Fibroblast of mammary gland (primary cell): ENCODE results near the gene N4BP3.
A peak's percentile ranks its signal among the peaks of the same experiment; 100 is the strongest.

Source experiments
- DNase-seq: peaks from one replicate; pipeline ENCODE4 v3.0.0-alpha.2; 2010; ENCODE audit warnings: low read depth
- H3K4me3 ChIP-seq: 2 replicates; pipeline ENCODE4 v1.5.1; 2011; ENCODE audit warnings: low read depth, mild to moderate bottlenecking, low read length, moderate library complexity; ENCODE audit not compliant: control insufficient read depth
- TF ChIP-seq, protein P1 (sequence below): conservative IDR thresholded peaks from 2 replicates; pipeline ENCODE4 v1.5.1; 2011; ENCODE audit warnings: low read depth, low read length, inconsistent platforms; ENCODE audit not compliant: control insufficient read depth, insufficient read depth

The N4BP3 gene

DNA sequence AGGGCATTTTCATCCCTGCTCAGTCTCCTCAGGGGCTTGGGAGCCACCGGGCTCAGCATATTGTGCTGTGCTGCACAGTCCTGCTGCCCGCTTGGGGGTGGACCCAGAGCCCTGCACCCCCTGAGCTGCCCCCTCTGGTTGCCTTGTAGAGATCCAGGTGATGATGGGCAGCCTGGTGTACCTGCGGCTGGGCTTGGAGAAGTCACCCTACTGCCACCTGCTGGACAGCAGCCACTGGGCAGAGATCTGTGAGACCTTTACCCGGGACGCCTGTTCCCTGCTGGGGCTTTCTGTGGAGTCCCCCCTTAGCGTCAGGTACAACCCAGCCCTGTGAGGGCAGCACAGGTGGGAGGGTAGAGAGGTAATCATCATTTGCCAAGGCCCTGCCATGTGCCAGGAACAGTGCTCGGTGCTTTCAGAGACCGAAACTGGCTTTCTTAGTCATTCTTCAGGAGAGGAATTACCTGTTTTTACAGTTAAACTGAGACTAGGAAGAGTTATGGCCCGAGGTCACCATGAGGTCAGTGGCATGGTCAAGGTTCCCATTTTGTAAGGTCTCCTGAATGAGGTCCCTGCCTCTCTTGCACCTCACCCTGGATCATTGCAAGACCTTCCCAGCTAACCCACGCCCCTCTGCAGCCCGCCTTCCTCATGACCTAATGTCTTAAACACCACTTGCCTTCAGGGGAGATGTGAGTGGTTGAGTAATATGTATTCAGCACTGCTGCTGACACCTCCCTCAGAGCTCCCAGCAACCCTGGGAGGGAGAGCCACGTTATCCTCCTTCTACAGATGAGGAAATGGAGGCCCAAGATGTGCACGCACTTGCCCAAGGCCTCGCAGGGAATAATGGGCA lies 32.9 kb downstream of the N4BP3 start:
- DNase-seq, result peak; percentile 43
- H3K4me3 ChIP-seq, result no peak overlapping the region
- TF ChIP-seq, protein P1, sequence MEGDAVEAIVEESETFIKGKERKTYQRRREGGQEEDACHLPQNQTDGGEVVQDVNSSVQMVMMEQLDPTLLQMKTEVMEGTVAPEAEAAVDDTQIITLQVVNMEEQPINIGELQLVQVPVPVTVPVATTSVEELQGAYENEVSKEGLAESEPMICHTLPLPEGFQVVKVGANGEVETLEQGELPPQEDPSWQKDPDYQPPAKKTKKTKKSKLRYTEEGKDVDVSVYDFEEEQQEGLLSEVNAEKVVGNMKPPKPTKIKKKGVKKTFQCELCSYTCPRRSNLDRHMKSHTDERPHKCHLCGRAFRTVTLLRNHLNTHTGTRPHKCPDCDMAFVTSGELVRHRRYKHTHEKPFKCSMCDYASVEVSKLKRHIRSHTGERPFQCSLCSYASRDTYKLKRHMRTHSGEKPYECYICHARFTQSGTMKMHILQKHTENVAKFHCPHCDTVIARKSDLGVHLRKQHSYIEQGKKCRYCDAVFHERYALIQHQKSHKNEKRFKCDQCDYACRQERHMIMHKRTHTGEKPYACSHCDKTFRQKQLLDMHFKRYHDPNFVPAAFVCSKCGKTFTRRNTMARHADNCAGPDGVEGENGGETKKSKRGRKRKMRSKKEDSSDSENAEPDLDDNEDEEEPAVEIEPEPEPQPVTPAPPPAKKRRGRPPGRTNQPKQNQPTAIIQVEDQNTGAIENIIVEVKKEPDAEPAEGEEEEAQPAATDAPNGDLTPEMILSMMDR, result peak; percentile 67

DNA sequence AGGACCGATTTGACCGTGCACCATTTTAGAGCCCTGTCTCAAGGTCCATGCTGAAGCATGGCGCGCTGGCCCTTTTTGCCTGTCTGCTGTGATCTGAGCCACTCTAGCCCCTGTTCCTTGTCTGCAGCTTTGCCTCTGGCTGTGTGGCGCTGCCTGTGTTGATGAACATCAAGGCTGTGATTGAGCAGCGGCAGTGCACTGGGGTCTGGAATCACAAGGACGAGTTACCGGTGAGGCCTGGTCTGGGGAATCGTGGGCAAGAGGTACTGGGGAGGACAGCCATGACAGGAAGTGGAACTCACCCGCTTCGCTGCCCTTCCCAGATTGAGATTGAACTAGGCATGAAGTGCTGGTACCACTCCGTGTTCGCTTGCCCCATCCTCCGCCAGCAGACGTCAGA lies 34.1 kb downstream of the N4BP3 start:
- DNase-seq, result no peak
- no peak overlapping the region for H3K4me3 ChIP-seq

DNA sequence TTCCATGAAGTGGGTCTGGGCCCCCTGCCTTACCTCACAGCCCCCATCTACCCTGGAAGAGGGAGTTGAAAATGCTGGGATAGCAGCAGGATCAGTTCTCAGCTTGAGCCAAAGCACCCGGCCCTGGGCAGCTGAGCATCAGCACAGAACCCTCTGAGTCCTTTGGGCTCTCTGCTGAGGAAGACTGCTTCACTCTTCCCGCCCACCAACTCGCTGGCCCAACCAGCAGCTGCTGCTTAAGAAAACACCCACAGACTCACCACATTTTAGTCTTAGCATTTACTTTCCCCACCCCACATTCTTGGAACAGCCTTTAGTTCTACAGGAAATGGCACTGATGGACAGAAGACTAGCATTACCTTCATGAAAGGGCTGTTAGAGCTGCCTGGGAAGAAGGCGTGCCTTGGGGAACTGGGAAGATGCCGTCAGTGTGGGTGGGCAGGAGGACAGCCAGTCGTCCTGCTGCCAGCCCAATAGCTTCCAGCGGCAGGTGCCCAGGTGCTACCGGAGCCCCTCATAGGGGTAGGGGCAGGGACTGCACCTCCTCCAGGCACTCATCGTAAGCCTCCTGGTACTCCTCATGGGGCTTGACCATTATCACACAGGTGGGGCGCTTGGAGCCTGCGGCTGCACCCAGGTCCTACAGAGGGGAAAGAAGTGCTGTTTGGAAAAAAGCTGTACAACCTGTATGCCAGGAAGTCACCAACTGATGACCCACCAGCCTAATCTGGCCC lies 36.0 kb downstream of the N4BP3 start:
- TF ChIP-seq, protein P1, result no peak
- DNase-seq, result peak; percentile 33
- H3K4me3 ChIP-seq, result no peak overlapping the region

More for the DNA sequence above, 34.1 kb downstream of the N4BP3 start:
- TF ChIP-seq, protein P1, result no peak

DNA sequence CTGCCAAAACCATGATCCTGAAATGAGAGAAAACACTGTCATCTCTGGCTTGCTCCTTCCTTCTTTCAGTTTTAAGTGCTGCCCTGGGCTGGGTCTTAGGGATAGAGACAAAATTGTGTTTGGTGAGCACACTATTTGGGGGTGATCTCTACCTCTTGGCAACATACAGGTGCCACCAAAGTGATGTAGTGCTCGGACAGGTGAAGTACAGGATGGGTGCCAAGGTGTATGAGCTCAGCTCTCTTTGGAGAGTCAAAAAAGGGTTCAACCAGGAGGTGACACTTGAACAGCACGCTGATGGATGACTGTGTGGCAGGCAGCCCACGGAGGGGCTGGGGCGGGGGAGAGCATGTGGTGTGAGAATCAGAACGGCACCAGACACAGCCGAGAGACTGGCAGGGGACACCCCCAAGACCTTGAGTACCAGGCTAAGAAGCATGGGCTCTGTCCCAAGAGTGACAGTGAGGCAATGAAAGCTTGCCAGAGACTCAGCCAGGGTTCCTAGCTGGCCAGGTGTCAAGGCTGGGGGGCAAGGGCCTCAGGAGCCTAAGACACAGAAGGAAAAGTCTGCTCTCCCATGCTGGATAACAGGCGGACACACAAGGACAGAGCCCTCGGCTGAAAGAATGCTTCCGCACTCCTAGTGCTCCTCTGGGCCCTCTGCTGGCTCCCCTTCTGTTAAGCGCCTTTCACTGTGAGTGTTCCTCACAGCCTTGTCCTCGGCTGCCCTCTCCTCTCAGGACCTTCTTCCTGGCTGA lies 37.8 kb downstream of the N4BP3 start:
- DNase-seq, result peak; percentile 35
- TF ChIP-seq, protein P1, result peak; percentile 13
- H3K4me3 ChIP-seq, result no peak overlapping the region

DNA sequence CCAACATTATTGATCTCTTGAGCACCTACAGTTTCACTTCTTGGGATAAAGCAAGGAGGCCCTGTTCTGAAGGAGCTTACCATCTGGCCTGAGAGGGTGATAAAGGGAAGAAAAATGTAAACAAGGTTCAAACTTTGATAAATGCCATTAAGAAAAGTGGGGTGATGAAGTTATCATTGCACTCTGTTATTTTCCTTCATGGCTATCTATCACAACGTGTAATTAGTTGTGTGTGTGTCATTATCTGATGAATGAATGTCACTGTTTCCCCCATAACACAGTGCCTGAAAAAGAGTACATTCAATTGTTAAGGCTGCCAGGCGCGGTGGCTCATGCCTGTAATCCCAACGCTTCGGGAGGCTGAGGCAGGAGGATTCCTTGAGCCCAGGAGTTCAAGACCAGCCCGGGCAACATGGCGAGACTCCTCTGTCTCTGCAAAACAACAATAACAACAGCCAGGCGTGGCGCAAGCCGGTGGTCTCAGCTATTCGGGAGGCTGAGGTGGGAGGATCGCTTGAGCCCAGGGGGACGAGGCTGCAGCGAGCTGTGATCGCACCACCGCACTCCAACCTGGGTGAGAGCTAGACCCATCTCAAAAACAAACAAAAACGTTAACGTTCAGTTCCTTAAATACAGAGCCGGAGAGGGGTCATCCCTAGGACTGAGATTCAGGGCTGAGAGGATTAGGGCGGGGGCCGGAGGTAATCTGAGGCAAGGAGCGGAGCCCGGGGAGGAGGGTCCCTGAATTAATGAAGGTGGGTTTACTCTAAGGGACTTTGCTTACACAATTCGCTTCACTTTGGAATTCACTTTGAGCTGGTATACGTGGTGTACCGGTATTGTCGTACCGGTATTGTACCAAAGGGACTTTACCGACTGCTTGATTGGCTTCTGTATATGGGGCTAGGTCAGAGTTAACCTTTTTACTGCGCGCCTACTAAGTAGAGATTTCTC lies 39.4 kb downstream of the N4BP3 start:
- no peak for DNase-seq

More for the DNA sequence above, 39.4 kb downstream of the N4BP3 start:
- peak overlapping the region; percentile 97 for H3K4me3 ChIP-seq
- TF ChIP-seq, protein P1, result no peak
